OCI-LY3 (cell line): ENCODE measurements around the gene ANKRD33B.
"Not testable (repeated sequence)": the region's sequence is repeated elsewhere in the genome, so short reads cannot be mapped to it uniquely, and the experiment has no call there.

Source experiments
- H2AFZ ChIP-seq: fragments of 200-600, 300-600 bp; shearing (Covaris generic); 2 replicates; pipeline ENCODE4 v1.6.0; 2014; ENCODE audit warnings: antibody characterized with exemption, low read depth, low read length
- H3K27ac ChIP-seq: fragments of 200-600, 300-600 bp; sonication (generic); 2 replicates; pipeline ENCODE4 v1.5.1; 2014; ENCODE audit warnings: mild to moderate bottlenecking, low read length, moderate library complexity, mixed read lengths
- H3K27me3 ChIP-seq: fragments of 200-600, 300-600 bp; sonication (generic); 2 replicates; pipeline ENCODE4 v1.6.1; 2014; ENCODE audit warnings: low read depth, low read length, mixed read lengths
- H3K36me3 ChIP-seq: fragments of 200-600, 300-600 bp; sonication (generic); replicated peaks from 2 replicates; pipeline ENCODE3; 2014; ENCODE audit warnings: low read depth, low read length, mixed read lengths
- H3K4me1 ChIP-seq: fragments of 300-600, 200-600 bp; sonication (generic); 2 replicates; pipeline ENCODE4 v1.6.1; 2014; ENCODE audit warnings: low read length, mixed read lengths
- H3K4me2 ChIP-seq: fragments of 200-600, 300-600 bp; sonication (generic); 2 replicates; pipeline ENCODE4 v1.6.1; 2014; ENCODE audit warnings: low read length, mixed read lengths
- H3K4me3 ChIP-seq: fragments of 300-600, 200-600 bp; sonication (generic); 2 replicates; pipeline ENCODE4 v1.5.1; 2014; ENCODE audit warnings: antibody characterized with exemption, mild to moderate bottlenecking, low read length, moderate library complexity
- H3K79me2 ChIP-seq: fragments of 300-600, 200-600 bp; shearing (Covaris generic); 2 replicates; pipeline ENCODE4 v1.6.1; 2014; ENCODE audit warnings: mild to moderate bottlenecking, low read length, mixed read lengths
- H3K9ac ChIP-seq: fragments of 300-600, 200-600 bp; shearing (Covaris generic); 2 replicates; pipeline ENCODE4 v1.6.0; 2014; ENCODE audit warnings: mild to moderate bottlenecking, low read length, moderate library complexity
- H3K9me3 ChIP-seq: fragments of 200-600, 300-600 bp; shearing (Covaris generic); 2 replicates; pipeline ENCODE4 v1.6.1; 2014; ENCODE audit warnings: low read length, mixed read lengths; ENCODE audit not compliant: insufficient read depth
- H4K20me1 ChIP-seq: fragments of 200-600, 300-600 bp; sonication (generic); 2 replicates; pipeline ENCODE4 v1.6.1; 2016; ENCODE audit warnings: low read length, mixed read lengths; ENCODE audit not compliant: insufficient read depth
- CTCF ChIP-seq: fragments of 200-600, 300-600 bp; sonication (generic); IDR thresholded peaks from 2 replicates; pipeline ENCODE4 v1.5.1; 2014; ENCODE audit warnings: antibody characterized with exemption, low read length, low read depth
- EZH2phosphoT487 ChIP-seq: fragments of 200-600 bp; shearing (Covaris generic); IDR thresholded peaks from 2 replicates; pipeline ENCODE4 v1.6.1; 2018; ENCODE audit warnings: antibody characterized with exemption, mixed run types, low read depth

Gene ANKRD33B

DNA sequence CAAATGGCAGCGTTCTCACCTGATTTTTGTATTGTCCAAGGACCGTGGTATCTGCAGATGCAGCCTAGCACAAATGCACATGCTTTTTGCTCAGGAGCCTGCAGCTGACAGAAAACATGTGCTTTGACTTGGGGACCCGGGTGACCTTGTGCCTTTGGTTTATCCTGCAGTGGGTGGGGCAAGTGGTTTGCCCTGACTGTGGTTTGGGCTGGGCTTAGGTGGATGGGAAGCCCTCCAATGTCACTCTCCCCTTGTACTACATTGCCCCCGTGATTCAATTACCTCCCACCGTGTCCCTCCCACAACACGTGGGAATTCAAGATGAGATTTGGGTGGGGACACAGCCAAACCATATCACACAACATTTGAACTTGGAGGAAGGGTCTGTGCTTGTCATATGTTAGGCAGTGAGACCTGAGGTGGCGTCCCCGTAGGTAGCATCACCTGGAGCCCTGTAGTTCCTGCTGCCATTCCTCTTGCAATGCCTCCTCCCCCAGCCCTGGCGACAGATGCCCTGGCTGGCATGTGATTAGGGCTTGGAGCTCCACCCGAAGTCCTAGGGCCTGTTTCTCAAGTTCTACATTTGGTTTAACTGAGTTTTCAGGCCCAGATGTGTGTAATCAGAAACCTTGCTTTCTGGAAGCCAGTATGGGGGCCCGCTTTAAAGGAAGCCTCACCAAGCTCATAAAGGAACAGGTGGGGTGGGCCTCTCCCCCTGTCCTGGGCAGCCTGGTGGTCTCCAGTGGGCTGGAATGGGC lies 2.1 kb downstream of the ANKRD33B start:
- TF ChIP-seq EZH2phosphoT487 (no peak), CTCF (no peak)
- Histone ChIP-seq H3K4me1 (peaks cover 49% of the 10 kb centered on the region), H3K27ac (peak overlapping the region; percentile 93), H2AFZ (no peak overlapping the region), H4K20me1 (peaks cover 50% of the 10 kb centered on the region), H3K4me3 (peak overlapping the region; percentile 90), H3K4me2 (peak overlapping the region; percentile 100), H3K9me3 (no peaks in the 10 kb centered on the region), H3K79me2 (peaks cover 73% of the 10 kb centered on the region), H3K36me3 (peaks cover 37% of the 10 kb centered on the region), H3K27me3 (no peaks in the 10 kb centered on the region), H3K9ac (peak overlapping the region; percentile 96)

GRCh38 chr5:10566543-10567068 lies 2.7 kb downstream of the ANKRD33B start:
- Histone ChIP-seq H3K27me3 (no peaks in the 10 kb centered on the region), H3K9me3 (no peaks in the 10 kb centered on the region), H3K4me2 (peak overlapping the region; percentile 100), H3K27ac (peak overlapping the region; percentile 93), H3K36me3 (peaks cover 40% of the 10 kb centered on the region), H3K79me2 (peaks cover 79% of the 10 kb centered on the region), H4K20me1 (peaks cover 55% of the 10 kb centered on the region), H3K9ac (peak overlapping the region; percentile 96), H3K4me1 (peaks cover 42% of the 10 kb centered on the region), H3K4me3 (peak overlapping the region; percentile 90), H2AFZ (no peak overlapping the region)
- TF ChIP-seq EZH2phosphoT487 (no peak), CTCF (no peak)

DNA sequence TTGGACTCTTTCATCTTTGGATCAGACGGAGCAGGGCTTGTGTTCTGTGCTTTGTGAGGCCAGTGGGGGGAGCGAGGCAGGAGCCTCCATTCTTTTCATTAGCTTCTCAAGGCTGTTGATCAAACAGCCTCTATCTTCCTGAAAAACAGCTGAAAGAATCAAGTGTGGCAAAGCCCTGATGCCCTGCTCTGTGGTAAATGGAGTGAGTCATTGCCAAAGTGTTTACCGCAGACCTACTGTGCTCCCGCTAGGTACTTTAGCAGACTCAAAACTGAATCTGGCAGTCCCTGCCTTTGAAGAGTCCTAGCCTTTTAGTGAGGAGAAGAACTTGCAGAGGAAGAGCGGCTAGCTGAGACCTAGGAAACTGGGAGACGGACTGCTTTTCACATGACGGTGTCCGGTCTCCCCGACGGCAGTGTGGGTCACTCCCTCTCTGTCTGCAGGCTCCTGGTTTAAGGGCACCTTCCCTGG lies 3.3 kb downstream of the ANKRD33B start:
- peaks cover 85% of the 10 kb centered on the region for H3K79me2 ChIP-seq
- peak overlapping the region; percentile 90 for H3K4me3 ChIP-seq
- peak overlapping the region; percentile 100 for H3K4me2 ChIP-seq
- peaks cover 58% of the 10 kb centered on the region for H4K20me1 ChIP-seq
- H3K27me3 ChIP-seq, result no peaks in the 10 kb centered on the region
- no peak overlapping the region for H2AFZ ChIP-seq
- peak overlapping the region; percentile 96 for H3K9ac ChIP-seq
- no peaks in the 10 kb centered on the region for H3K9me3 ChIP-seq
- H3K27ac ChIP-seq, result peak overlapping the region; percentile 93; the same call in 1 of the 2 replicates
- TF ChIP-seq CTCF (no peak), EZH2phosphoT487 (no peak)
- H3K4me1 ChIP-seq, result peaks cover 38% of the 10 kb centered on the region
- peaks cover 42% of the 10 kb centered on the region for H3K36me3 ChIP-seq

DNA sequence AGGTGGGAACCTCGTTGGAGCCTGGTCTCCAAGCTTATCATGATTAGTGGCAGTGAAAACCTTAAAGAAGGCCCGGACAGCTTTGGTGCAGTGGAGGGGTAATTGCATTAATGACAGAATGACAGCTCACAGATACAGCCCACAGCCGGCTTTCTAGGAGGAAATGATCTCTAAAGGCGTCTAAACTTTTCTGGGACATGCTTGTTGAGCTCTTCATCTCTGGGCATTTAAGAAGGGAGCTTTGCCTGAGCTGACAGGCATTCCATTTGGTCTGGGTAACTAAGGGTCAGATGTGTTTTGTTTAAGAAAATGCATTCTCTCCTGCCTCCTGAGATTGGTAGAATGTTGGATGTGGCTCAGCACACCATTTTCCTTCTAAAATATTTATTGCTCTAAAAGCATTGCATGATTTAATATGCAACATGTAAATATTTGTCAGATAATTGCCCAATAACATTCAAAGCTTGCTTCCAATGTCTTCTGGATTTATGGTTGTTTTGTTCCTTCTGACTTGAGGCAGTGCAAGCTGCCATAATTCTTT lies 4.0 kb downstream of the ANKRD33B start:
- Histone ChIP-seq H3K4me3 (peak overlapping the region; percentile 90), H3K4me1 (peaks cover 38% of the 10 kb centered on the region), H4K20me1 (peaks cover 65% of the 10 kb centered on the region), H2AFZ (no peak overlapping the region), H3K27ac (no peak overlapping the region), H3K9ac (peak overlapping the region; percentile 96; the same call in 1 of the 2 replicates), H3K4me2 (peak overlapping the region; percentile 100), H3K79me2 (peaks cover 92% of the 10 kb centered on the region), H3K27me3 (no peaks in the 10 kb centered on the region), H3K36me3 (peaks cover 49% of the 10 kb centered on the region), H3K9me3 (no peaks in the 10 kb centered on the region)
- no peak for TF ChIP-seq EZH2phosphoT487
- no peak for TF ChIP-seq CTCF

GRCh38 chr5:10570540-10570939 lies 6.7 kb downstream of the ANKRD33B start:
- H3K27me3 ChIP-seq, H3K9me3 ChIP-seq, H3K4me2 ChIP-seq, H3K9ac ChIP-seq, H2AFZ ChIP-seq, H3K27ac ChIP-seq, H3K4me3 ChIP-seq: not testable (repeated sequence)
- H3K36me3 ChIP-seq, result peaks cover 54% of the 10 kb centered on the region
- H4K20me1 ChIP-seq, result peaks cover 82% of the 10 kb centered on the region
- peaks cover 100% of the 10 kb centered on the region for H3K79me2 ChIP-seq
- peaks cover 53% of the 10 kb centered on the region for H3K4me1 ChIP-seq
